ENCODE measurements around the gene QRSL1.
"Not testable (repeated sequence)": the region's sequence is repeated elsewhere in the genome, so short reads cannot be mapped to it uniquely, and the experiment has no call there.

DNA sequence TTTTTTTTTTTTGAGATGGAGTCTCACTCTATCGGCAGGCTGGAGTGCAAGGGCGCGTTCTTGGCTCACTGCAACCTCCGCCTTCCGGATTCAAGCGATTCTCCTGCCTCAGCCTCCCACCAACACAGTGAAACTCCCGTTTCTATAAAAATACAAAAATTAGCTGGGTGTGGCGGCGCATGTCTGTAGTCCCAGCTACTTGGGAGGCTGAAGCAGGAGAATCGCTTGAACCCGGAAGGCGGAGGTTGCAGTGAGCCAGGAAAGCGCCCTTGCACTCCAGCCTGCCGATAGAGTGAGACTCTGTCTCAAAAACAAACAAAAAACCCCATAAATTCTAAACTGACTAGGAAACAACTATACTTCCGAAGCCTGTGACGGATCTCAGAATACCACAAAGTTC, 1.6 kb upstream of the QRSL1 start:
- TF ChIP-seq, protein P1, sequence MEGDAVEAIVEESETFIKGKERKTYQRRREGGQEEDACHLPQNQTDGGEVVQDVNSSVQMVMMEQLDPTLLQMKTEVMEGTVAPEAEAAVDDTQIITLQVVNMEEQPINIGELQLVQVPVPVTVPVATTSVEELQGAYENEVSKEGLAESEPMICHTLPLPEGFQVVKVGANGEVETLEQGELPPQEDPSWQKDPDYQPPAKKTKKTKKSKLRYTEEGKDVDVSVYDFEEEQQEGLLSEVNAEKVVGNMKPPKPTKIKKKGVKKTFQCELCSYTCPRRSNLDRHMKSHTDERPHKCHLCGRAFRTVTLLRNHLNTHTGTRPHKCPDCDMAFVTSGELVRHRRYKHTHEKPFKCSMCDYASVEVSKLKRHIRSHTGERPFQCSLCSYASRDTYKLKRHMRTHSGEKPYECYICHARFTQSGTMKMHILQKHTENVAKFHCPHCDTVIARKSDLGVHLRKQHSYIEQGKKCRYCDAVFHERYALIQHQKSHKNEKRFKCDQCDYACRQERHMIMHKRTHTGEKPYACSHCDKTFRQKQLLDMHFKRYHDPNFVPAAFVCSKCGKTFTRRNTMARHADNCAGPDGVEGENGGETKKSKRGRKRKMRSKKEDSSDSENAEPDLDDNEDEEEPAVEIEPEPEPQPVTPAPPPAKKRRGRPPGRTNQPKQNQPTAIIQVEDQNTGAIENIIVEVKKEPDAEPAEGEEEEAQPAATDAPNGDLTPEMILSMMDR (IDR thresholded peaks at IDR 0.05): not testable (repeated sequence)
- TF ChIP-seq POLR2A (IDR thresholded peaks at IDR 0.05); POLR2AphosphoS5 (IDR thresholded peaks at IDR 0.05; ENCODE audit: insufficient read depth in 1 of 2, low read depth in 1 of 2): not testable (repeated sequence)
